Measurements from ENCODE around the gene MATR3.

DNA sequence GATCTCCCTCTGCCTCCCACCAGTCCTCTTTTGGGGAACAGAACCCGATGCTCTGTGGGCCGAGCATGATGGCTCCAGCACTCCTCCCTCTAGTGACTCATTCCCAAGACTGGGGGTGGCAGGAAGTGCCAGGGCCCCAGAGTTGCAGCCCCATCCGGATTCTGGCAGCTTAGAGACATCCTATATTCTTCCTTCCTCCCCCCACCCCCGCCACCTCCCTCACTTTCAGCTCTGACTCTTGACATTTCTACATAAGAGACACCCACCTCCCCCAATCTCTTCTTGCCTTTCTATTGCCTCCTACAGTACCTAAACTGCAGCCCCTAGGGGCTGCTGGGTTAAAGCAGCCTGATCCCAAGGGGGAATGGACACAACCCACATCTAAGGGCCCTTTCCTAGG is 47.1 kb upstream of the MATR3 start:
- TF ChIP-seq, protein P1, sequence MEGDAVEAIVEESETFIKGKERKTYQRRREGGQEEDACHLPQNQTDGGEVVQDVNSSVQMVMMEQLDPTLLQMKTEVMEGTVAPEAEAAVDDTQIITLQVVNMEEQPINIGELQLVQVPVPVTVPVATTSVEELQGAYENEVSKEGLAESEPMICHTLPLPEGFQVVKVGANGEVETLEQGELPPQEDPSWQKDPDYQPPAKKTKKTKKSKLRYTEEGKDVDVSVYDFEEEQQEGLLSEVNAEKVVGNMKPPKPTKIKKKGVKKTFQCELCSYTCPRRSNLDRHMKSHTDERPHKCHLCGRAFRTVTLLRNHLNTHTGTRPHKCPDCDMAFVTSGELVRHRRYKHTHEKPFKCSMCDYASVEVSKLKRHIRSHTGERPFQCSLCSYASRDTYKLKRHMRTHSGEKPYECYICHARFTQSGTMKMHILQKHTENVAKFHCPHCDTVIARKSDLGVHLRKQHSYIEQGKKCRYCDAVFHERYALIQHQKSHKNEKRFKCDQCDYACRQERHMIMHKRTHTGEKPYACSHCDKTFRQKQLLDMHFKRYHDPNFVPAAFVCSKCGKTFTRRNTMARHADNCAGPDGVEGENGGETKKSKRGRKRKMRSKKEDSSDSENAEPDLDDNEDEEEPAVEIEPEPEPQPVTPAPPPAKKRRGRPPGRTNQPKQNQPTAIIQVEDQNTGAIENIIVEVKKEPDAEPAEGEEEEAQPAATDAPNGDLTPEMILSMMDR (IDR thresholded peaks at IDR 0.05) = no peak
- no peak for TF ChIP-seq POLR2A (IDR thresholded peaks at IDR 0.05)
